GM18858 (cell line): Measurements from ENCODE around the gene MRTFA.
"Not testable (repeated sequence)": the region's sequence is repeated elsewhere in the genome, so short reads cannot be mapped to it uniquely, and the experiment has no call there.

Source experiments
- ATAC-seq: cut with Tn5 transposase; IDR thresholded peaks from one replicate; pipeline ENCODE4 v1.9.1; 2021; ENCODE audit not compliant: unreplicated experiment

The MRTFA gene

GRCh38 chr22:40500465-40500786 lies 136.1 kb downstream of the MRTFA start:
- not testable (repeated sequence) for ATAC-seq

- no peak for ATAC-seq
These were observed 137.3 kb downstream of the MRTFA start for GRCh38 chr22:40499209-40499623.

GRCh38 chr22:40498420-40499208 lies 137.9 kb downstream of the MRTFA start:
- ATAC-seq, result no peak

GRCh38 chr22:40493441-40493840 lies 143.1 kb downstream of the MRTFA start:
- no peak for ATAC-seq

GRCh38 chr22:40491990-40492631 lies 144.4 kb downstream of the MRTFA start:
- ATAC-seq, result peak; percentile 86

- ATAC-seq, result no peak
These were observed 148.8 kb downstream of the MRTFA start for GRCh38 chr22:40487663-40488249.

- ATAC-seq, result no peak
These were observed 149.4 kb downstream of the MRTFA start for GRCh38 chr22:40486962-40487602.

- no peak for ATAC-seq
These were observed 150.5 kb downstream of the MRTFA start for GRCh38 chr22:40485813-40486667.

GRCh38 chr22:40484906-40485669 lies 151.4 kb downstream of the MRTFA start:
- ATAC-seq, result no peak

GRCh38 chr22:40482886-40483285 lies 153.6 kb downstream of the MRTFA start:
- ATAC-seq, result no peak

GRCh38 chr22:40482391-40482790 lies 154.1 kb downstream of the MRTFA start:
- ATAC-seq, result no peak

- ATAC-seq, result no peak
These were observed 155.5 kb downstream of the MRTFA start for GRCh38 chr22:40480996-40481395.

GRCh38 chr22:40479887-40480538 lies 156.5 kb downstream of the MRTFA start:
- no peak for ATAC-seq

GRCh38 chr22:40479126-40479800 lies 157.3 kb downstream of the MRTFA start:
- no peak for ATAC-seq

GRCh38 chr22:40478338-40479125 lies 158.0 kb downstream of the MRTFA start:
- ATAC-seq, result no peak

GRCh38 chr22:40477683-40478337 lies 158.7 kb downstream of the MRTFA start:
- no peak for ATAC-seq

GRCh38 chr22:40476341-40476740 lies 160.2 kb downstream of the MRTFA start:
- no peak for ATAC-seq

- ATAC-seq, result no peak
These were observed 162.8 kb downstream of the MRTFA start for GRCh38 chr22:40473703-40474102.
